ENCODE data around the gene ENOX1. TPM values are rescaled to one million over a fixed set of nuclear protein-coding genes. Genes with fewer than 3 reads are reported as not detected.

Gene ENOX1
- total and polyA plus RNA-seq, 4 donors = 0.33 to 7.7 (median 1.1) TPM

- Histone ChIP-seq H3K4me3 (no peak overlapping the region), H3K4me1 (ENCODE audit: control insufficient read depth in 5 of 5, insufficient read depth in 5 of 5, low read length in 5 of 5) (peaks cover 0 to 11% (median 4%) of the 10 kb centered on the region in 5 donors), H3K27me3 (ENCODE audit: control insufficient read depth in 3 of 3, insufficient read depth in 3 of 3, low read length in 2 of 3) (no peaks in the 10 kb centered on the region), H3K9ac (ENCODE audit: insufficient read depth in 1 of 2, low read length in 2 of 2) (no peak overlapping the region), H3K27ac (ENCODE audit: low read depth in 1 of 2, low read length in 1 of 2) (no peak overlapping the region), H3K36me3 (ENCODE audit: control insufficient read depth in 4 of 4, insufficient read depth in 4 of 4, low read length in 4 of 4) (no peaks in the 10 kb centered on the region), H3K9me3 (ENCODE audit: control insufficient read depth in 4 of 4, insufficient read depth in 3 of 4, low read length in 3 of 4) (no peaks in the 10 kb centered on the region)
- no peak for DNase-seq
- no peak for TF ChIP-seq CTCF (IDR thresholded peaks at IDR 0.05; ENCODE audit: control extremely low read depth, extremely low read depth)
- no peak for ATAC-seq (ENCODE audit: insufficient read depth, low FRiP score)
- WGBS, 2 donors = 94 to 96% methylated on average over 6 of the region's 6 CpGs
Measured at GRCh38 chr13:43370842-43371241, 415.9 kb downstream of the ENOX1 start.

- Histone ChIP-seq H3K27me3 (ENCODE audit: control insufficient read depth in 3 of 3, insufficient read depth in 3 of 3, low read length in 2 of 3) (no peaks in the 10 kb centered on the region), H3K4me1 (ENCODE audit: control insufficient read depth in 5 of 5, insufficient read depth in 5 of 5, low read length in 5 of 5) (peaks cover 0 to 12% (median 8%) of the 10 kb centered on the region in 5 donors), H3K27ac (ENCODE audit: low read depth in 1 of 2, low read length in 1 of 2) (no peak overlapping the region), H3K4me3 (no peak overlapping the region), H3K9me3 (ENCODE audit: control insufficient read depth in 4 of 4, insufficient read depth in 3 of 4, low read length in 3 of 4) (no peaks in the 10 kb centered on the region), H3K9ac (ENCODE audit: insufficient read depth in 1 of 2, low read length in 2 of 2) (no peak overlapping the region), H3K36me3 (ENCODE audit: control insufficient read depth in 4 of 4, insufficient read depth in 4 of 4, low read length in 4 of 4) (no peaks in the 10 kb centered on the region)
- DNase-seq (no peak), ATAC-seq (ENCODE audit: insufficient read depth, low FRiP score) (no peak)
- 77 to 82% methylated on average over 4 of the region's 4 CpGs for WGBS, 2 donors
- TF ChIP-seq CTCF (IDR thresholded peaks at IDR 0.05; ENCODE audit: control extremely low read depth, extremely low read depth) = no peak
Measured at GRCh38 chr13:43369319-43369718, 417.5 kb downstream of the ENOX1 start.

GRCh38 chr13:43368003-43368402 lies 418.8 kb downstream of the ENOX1 start:
- no peaks in the 10 kb centered on the region for H3K9me3 ChIP-seq (ENCODE audit: control insufficient read depth in 4 of 4, insufficient read depth in 3 of 4, low read length in 3 of 4)
- H3K4me3 ChIP-seq = no peak overlapping the region
- H3K4me1 ChIP-seq (ENCODE audit: control insufficient read depth in 5 of 5, insufficient read depth in 5 of 5, low read length in 5 of 5) = peaks cover 0 to 17% (median 11%) of the 10 kb centered on the region in 5 donors
- TF ChIP-seq CTCF (IDR thresholded peaks at IDR 0.05; ENCODE audit: control extremely low read depth, extremely low read depth) = no peak
- no peaks in the 10 kb centered on the region for H3K36me3 ChIP-seq (ENCODE audit: control insufficient read depth in 4 of 4, insufficient read depth in 4 of 4, low read length in 4 of 4)
- no peaks in the 10 kb centered on the region for H3K27me3 ChIP-seq (ENCODE audit: control insufficient read depth in 3 of 3, insufficient read depth in 3 of 3, low read length in 2 of 3)
- no peak overlapping the region for H3K9ac ChIP-seq (ENCODE audit: insufficient read depth in 1 of 2, low read length in 2 of 2)
- no peak overlapping the region for H3K27ac ChIP-seq (ENCODE audit: low read depth in 1 of 2, low read length in 1 of 2)
- ATAC-seq (ENCODE audit: insufficient read depth, low FRiP score) = no peak
- WGBS, 2 donors = 16 to 18% methylated on average over 3 of the region's 3 CpGs
- DNase-seq = peak in 1 of 3 donors; percentile 51

GRCh38 chr13:43365039-43365344 lies 421.8 kb downstream of the ENOX1 start:
- no peak overlapping the region for H3K4me3 ChIP-seq
- DNase-seq = no peak
- no peak for ATAC-seq (ENCODE audit: insufficient read depth, low FRiP score)
- TF ChIP-seq CTCF (IDR thresholded peaks at IDR 0.05; ENCODE audit: control extremely low read depth, extremely low read depth) = no peak
- peak overlapping the region in 1 of 2 donors; percentile 45 for H3K27ac ChIP-seq (ENCODE audit: low read depth in 1 of 2, low read length in 1 of 2)
- H3K27me3 ChIP-seq (ENCODE audit: control insufficient read depth in 3 of 3, insufficient read depth in 3 of 3, low read length in 2 of 3) = no peaks in the 10 kb centered on the region
- no peak overlapping the region for H3K9ac ChIP-seq (ENCODE audit: insufficient read depth in 1 of 2, low read length in 2 of 2)
- peaks cover 0 to 16% (median 11%) of the 10 kb centered on the region in 5 donors for H3K4me1 ChIP-seq (ENCODE audit: control insufficient read depth in 5 of 5, insufficient read depth in 5 of 5, low read length in 5 of 5)
- no peaks in the 10 kb centered on the region for H3K9me3 ChIP-seq (ENCODE audit: control insufficient read depth in 4 of 4, insufficient read depth in 3 of 4, low read length in 3 of 4)
- H3K36me3 ChIP-seq (ENCODE audit: control insufficient read depth in 4 of 4, insufficient read depth in 4 of 4, low read length in 4 of 4) = no peaks in the 10 kb centered on the region
- WGBS, 2 donors = 79 to 87% methylated on average over 3 of the region's 3 CpGs
